ENCODE results near the gene TUBGCP6. TPM values are rescaled to one million over a fixed set of nuclear protein-coding genes. Genes with fewer than 3 reads are reported as not detected.

TUBGCP6 gene
- total RNA-seq, 1 donor from 2014 or later: 26.3 TPM

DNA sequence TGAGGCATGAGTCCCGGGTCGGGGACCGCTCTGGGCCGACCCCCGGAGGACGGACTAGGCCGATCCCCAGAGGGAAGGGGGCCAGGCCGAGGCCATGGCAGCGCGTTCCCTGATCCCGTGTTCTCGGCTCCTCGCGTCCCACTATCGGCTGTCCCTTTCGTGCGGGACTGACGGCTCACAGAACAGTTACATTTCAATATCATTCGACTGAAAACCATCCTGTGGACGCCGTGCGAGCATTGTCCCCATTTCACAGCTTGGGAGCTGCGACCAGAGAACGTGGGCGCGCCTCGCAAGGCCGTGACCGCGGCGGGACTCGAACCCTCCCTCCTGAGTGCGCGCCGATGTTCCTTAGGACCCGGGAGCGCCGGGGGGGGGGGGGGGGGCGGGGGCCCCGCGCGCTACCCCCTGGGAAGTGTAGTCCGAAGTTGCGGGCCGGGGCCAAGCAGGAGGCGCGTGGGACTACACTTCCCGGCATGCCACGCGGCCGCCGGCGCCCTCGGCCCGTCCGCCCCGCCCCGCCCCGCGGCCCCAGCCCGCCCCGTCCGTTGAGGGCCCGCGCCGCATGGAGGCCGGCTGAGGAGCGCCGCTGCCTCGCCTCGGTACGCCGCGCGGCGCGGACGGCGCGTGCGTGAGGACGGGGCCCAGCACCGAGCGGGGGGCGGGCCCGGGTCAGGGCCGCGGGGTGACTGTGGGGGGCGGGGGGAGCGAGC lies 59.3 kb downstream of the TUBGCP6 start, which contains the start of gene TRABD:
TSS of gene TRABD (plus strand) at position 539 of the 713 bp plus-strand sequence. CDS start 7,148 bp downstream, outside the sequence.
- Mint-ChIP-seq H3K27me3 (ENCODE audit: low read depth, unreplicated experiment) (no peaks in the 10 kb centered on the region), H3K27ac (ENCODE audit: unreplicated experiment) (peak within 1 kb of the TSS; percentile 10), H3K36me3 (ENCODE audit: low read depth, unreplicated experiment) (no peaks in the 10 kb centered on the region), H3K9me3 (ENCODE audit: unreplicated experiment) (no peaks in the 10 kb centered on the region), H3K4me3 (ENCODE audit: unreplicated experiment) (peak within 1 kb of the TSS; percentile 92), H3K4me1 (ENCODE audit: low read depth, unreplicated experiment) (peaks cover 2% of the 10 kb centered on the region)
- FAIRE-seq (no peak), DNase-seq (ENCODE audit: low read depth) (peak; percentile 61)
- H3K79me2 ChIP-seq (ENCODE audit: insufficient read depth, low read length): peaks cover 37% of the 10 kb centered on the region
- H3K4me1 ChIP-seq (ENCODE audit: insufficient read depth, low read length): peaks cover 22% of the 10 kb centered on the region
- no peaks in the 10 kb centered on the region for H3K36me3 ChIP-seq (ENCODE audit: insufficient read depth, low read length)
- TF ChIP-seq, protein P1, sequence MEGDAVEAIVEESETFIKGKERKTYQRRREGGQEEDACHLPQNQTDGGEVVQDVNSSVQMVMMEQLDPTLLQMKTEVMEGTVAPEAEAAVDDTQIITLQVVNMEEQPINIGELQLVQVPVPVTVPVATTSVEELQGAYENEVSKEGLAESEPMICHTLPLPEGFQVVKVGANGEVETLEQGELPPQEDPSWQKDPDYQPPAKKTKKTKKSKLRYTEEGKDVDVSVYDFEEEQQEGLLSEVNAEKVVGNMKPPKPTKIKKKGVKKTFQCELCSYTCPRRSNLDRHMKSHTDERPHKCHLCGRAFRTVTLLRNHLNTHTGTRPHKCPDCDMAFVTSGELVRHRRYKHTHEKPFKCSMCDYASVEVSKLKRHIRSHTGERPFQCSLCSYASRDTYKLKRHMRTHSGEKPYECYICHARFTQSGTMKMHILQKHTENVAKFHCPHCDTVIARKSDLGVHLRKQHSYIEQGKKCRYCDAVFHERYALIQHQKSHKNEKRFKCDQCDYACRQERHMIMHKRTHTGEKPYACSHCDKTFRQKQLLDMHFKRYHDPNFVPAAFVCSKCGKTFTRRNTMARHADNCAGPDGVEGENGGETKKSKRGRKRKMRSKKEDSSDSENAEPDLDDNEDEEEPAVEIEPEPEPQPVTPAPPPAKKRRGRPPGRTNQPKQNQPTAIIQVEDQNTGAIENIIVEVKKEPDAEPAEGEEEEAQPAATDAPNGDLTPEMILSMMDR (IDR thresholded peaks at IDR 0.05; ENCODE audit: insufficient read depth, low read depth, low read length): no peak
- TF ChIP-seq EZH2 (IDR thresholded peaks at IDR 0.05; ENCODE audit: insufficient read depth, low read length): no peak
- H3K9me3 ChIP-seq (ENCODE audit: insufficient read depth, low read depth, low read length): no peaks in the 10 kb centered on the region
- peak within 1 kb of the TSS; percentile 97 for H2AFZ ChIP-seq (ENCODE audit: low read depth, low read length)
- no peak within 1 kb of the TSS for H3K27ac ChIP-seq (ENCODE audit: low read depth, low read length)
- H3K9ac ChIP-seq (ENCODE audit: low read length): peak within 1 kb of the TSS; percentile 71
- H3K4me3 ChIP-seq (ENCODE audit: insufficient read depth, low read depth, low read length): peak within 1 kb of the TSS; percentile 56
- H3K27me3 ChIP-seq (ENCODE audit: insufficient read depth, low read length): no peaks in the 10 kb centered on the region
- peaks cover 25% of the 10 kb centered on the region for H4K20me1 ChIP-seq (ENCODE audit: insufficient read depth, low read length)
- H3K4me2 ChIP-seq (ENCODE audit: low read length): peak within 1 kb of the TSS; percentile 90

DNA sequence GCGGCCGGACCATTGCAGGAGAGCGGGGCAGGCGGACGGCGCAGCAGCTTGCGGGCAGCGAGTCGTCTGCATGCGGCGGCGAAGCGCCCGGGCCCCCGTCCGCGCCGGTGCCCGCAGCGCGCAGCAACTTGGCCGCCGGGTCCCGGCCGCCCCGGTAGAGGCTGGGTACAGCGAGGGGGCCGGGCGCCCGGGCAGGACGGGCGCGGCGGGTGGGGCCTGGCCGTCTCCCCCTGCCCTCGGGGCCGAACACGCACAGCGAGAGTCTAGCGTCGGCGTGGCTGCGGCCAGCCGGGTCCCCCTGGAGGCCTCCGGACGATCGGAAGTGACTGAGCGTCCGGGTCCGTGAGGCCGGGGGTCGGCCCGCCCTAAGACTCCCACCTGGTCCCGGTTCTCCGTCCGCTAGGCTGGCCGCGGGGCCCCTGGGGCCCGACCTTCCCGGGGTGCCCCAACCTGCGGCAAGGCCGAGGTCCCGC lies 59.9 kb downstream of the TUBGCP6 start:
- H3K27ac ChIP-seq (ENCODE audit: low read depth, low read length): no peak overlapping the region
- peak overlapping the region; percentile 58 for H3K9ac ChIP-seq (ENCODE audit: low read length)
- peaks cover 31% of the 10 kb centered on the region for H3K79me2 ChIP-seq (ENCODE audit: insufficient read depth, low read length)
- no peaks in the 10 kb centered on the region for H3K9me3 Mint-ChIP-seq (ENCODE audit: unreplicated experiment)
- H4K20me1 ChIP-seq (ENCODE audit: insufficient read depth, low read length): peaks cover 20% of the 10 kb centered on the region
- H3K36me3 ChIP-seq (ENCODE audit: insufficient read depth, low read length): no peaks in the 10 kb centered on the region
- H3K4me2 ChIP-seq (ENCODE audit: low read length): peak overlapping the region; percentile 85
- no peak overlapping the region for H3K4me3 Mint-ChIP-seq (ENCODE audit: unreplicated experiment)
- peaks cover 16% of the 10 kb centered on the region for H3K4me1 ChIP-seq (ENCODE audit: insufficient read depth, low read length)
- no peak overlapping the region for H3K27ac Mint-ChIP-seq (ENCODE audit: unreplicated experiment)
- no peak for TF ChIP-seq EZH2 (IDR thresholded peaks at IDR 0.05; ENCODE audit: insufficient read depth, low read length)
- TF ChIP-seq, protein P1 (IDR thresholded peaks at IDR 0.05; ENCODE audit: insufficient read depth, low read depth, low read length): no peak
- FAIRE-seq (no peak), DNase-seq (ENCODE audit: low read depth) (no peak)
- H3K27me3 ChIP-seq (ENCODE audit: insufficient read depth, low read length): no peaks in the 10 kb centered on the region
- H3K36me3 Mint-ChIP-seq (ENCODE audit: low read depth, unreplicated experiment): no peaks in the 10 kb centered on the region
- no peaks in the 10 kb centered on the region for H3K27me3 Mint-ChIP-seq (ENCODE audit: low read depth, unreplicated experiment)
- peaks cover 2% of the 10 kb centered on the region for H3K4me1 Mint-ChIP-seq (ENCODE audit: low read depth, unreplicated experiment)
- peak overlapping the region; percentile 44 for H3K4me3 ChIP-seq (ENCODE audit: insufficient read depth, low read depth, low read length)
- H2AFZ ChIP-seq (ENCODE audit: low read depth, low read length): peak overlapping the region; percentile 97
- H3K9me3 ChIP-seq (ENCODE audit: insufficient read depth, low read depth, low read length): no peaks in the 10 kb centered on the region
